ENCODE results near the gene BCL2L2.

The BCL2L2 gene

DNA sequence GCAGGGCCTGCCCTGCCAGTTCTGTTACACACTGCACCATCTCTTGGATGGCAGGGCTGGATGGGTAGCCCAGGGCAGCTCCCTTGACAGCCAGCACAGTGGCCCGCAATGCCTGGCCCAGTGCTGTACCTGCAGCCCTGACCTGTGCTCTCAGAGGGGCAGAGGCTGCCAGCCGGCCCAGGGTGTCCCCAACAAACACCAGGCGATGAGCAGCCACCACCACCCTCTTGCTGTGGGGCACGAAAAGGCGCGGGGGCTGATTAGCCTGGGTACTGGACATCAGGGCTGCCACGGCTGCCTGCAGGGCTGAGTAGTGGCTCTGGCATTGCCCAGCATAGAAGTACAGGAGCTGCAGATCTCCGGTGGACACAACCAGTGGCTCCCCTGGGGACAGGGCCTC, 50.6 kb downstream of the BCL2L2 start:
- no peaks in the 10 kb centered on the region for H3K27me3 ChIP-seq (replicated peaks; ENCODE audit: control insufficient read depth, insufficient read depth, low read length, poor library complexity, severe bottlenecking)

DNA sequence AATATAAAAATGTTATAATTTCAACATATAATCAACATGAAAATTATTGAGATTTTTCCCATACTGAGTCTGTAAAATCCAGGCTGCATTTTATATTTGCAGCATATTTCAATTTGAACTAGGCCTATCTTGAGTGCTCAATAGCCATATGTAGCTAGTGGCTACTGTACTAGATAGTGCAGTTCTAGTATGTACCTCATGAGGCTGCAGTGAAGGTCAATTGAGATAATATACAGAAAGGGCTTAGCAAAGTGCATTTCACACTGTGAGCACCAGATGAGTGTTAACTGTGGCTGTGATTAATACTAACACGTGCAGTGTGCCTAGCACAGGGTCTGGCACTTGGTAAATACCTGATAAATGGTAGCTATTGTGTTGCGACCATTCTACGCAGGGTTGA, 51.4 kb downstream of the BCL2L2 start:
- no peaks in the 10 kb centered on the region for H3K36me3 ChIP-seq (ENCODE audit: control insufficient read depth, insufficient read depth, low read length)

More for the DNA sequence above, 50.6 kb downstream of the BCL2L2 start:
- Histone ChIP-seq H3K27ac (ENCODE audit: insufficient read depth, low read length, poor library complexity, severe bottlenecking) (no peak overlapping the region), H3K4me1 (ENCODE audit: control insufficient read depth, insufficient read depth, low read length, poor library complexity, severe bottlenecking) (peaks cover 3% of the 10 kb centered on the region), H3K36me3 (ENCODE audit: control insufficient read depth, insufficient read depth, low read length) (no peaks in the 10 kb centered on the region), H3K4me3 (ENCODE audit: insufficient read depth, low read depth, low read length, poor library complexity, severe bottlenecking) (no peak overlapping the region), H3K9me3 (ENCODE audit: control insufficient read depth, low read length) (no peaks in the 10 kb centered on the region)
- DNase-seq: no peak

DNA sequence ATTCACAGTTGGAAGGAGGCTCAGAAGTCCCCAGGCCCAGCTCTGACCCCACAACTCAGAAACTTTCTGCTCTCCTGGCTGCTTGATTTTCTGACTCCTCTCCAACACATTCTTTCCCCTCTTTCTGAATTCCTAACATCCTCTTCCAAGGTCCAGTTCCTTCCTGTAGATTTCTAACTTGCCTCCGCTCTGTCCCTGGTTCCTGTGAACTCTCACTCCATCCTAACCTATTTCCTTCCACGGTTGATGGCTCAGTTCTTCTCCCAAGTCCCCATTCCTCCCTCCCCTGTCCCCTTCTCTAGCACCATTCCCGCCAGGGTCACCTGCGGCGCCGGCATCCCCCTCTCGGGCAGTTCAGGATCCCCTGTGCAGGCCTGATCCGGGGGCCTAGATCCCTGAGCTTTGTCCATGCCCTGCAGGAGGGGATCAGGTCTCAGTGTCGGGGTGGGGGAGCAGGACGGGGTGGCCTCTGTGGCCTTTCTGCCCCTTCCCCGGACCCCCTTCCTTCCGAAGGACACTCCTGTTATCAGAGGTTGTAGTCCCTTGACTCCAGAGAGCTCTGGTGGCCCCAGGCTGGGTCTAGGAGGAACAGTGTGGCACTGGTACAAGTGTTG, 52.0 kb downstream of the BCL2L2 start:
- no peaks in the 10 kb centered on the region for H3K9me3 ChIP-seq (ENCODE audit: control insufficient read depth, low read length)
- no peaks in the 10 kb centered on the region for H3K27me3 ChIP-seq (replicated peaks; ENCODE audit: control insufficient read depth, insufficient read depth, low read length, poor library complexity, severe bottlenecking)
- no peaks in the 10 kb centered on the region for H3K4me1 ChIP-seq (ENCODE audit: control insufficient read depth, insufficient read depth, low read length, poor library complexity, severe bottlenecking)
- H3K27ac ChIP-seq (ENCODE audit: insufficient read depth, low read length, poor library complexity, severe bottlenecking): no peak overlapping the region
- DNase-seq: no peak
- no peak overlapping the region for H3K4me3 ChIP-seq (ENCODE audit: insufficient read depth, low read depth, low read length, poor library complexity, severe bottlenecking)
- H3K36me3 ChIP-seq (ENCODE audit: control insufficient read depth, insufficient read depth, low read length): no peaks in the 10 kb centered on the region

More for the DNA sequence above, 51.4 kb downstream of the BCL2L2 start:
- no peaks in the 10 kb centered on the region for H3K27me3 ChIP-seq (replicated peaks; ENCODE audit: control insufficient read depth, insufficient read depth, low read length, poor library complexity, severe bottlenecking)
- H3K9me3 ChIP-seq (ENCODE audit: control insufficient read depth, low read length): no peaks in the 10 kb centered on the region
- no peak overlapping the region for H3K27ac ChIP-seq (ENCODE audit: insufficient read depth, low read length, poor library complexity, severe bottlenecking)
- no peak overlapping the region for H3K4me3 ChIP-seq (ENCODE audit: insufficient read depth, low read depth, low read length, poor library complexity, severe bottlenecking)
- no peak for DNase-seq
- no peaks in the 10 kb centered on the region for H3K4me1 ChIP-seq (ENCODE audit: control insufficient read depth, insufficient read depth, low read length, poor library complexity, severe bottlenecking)

DNA sequence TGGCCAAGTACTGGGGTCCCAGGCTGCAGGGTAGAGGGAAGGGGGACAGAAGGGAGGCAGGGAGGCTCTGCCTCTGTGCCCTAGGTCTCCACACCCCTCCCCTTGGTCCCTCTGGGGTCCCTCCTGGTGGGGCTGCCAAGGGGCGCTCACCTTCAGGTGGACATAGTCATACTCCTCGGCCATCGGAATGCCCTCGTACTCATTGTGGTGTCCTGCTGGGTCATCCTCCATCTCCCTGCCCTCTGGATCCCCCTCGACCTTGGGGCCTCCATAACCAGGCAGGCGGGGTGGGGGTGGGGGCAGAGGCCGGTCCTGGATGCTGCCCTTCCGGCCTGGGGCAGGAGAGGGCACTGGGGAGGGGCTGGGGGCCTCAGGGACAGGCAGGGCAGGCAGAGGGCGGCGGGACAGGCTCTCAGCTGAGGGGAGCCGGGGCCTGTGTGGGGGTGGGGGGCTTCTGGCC, 52.6 kb downstream of the BCL2L2 start:
- no peak for DNase-seq
- no peak overlapping the region for H3K27ac ChIP-seq (ENCODE audit: insufficient read depth, low read length, poor library complexity, severe bottlenecking)
- H3K9me3 ChIP-seq (ENCODE audit: control insufficient read depth, low read length): no peaks in the 10 kb centered on the region
- H3K27me3 ChIP-seq (replicated peaks; ENCODE audit: control insufficient read depth, insufficient read depth, low read length, poor library complexity, severe bottlenecking): peaks cover 3% of the 10 kb centered on the region
- H3K4me3 ChIP-seq (ENCODE audit: insufficient read depth, low read depth, low read length, poor library complexity, severe bottlenecking): no peak overlapping the region
- H3K36me3 ChIP-seq (ENCODE audit: control insufficient read depth, insufficient read depth, low read length): no peaks in the 10 kb centered on the region
- H3K4me1 ChIP-seq (ENCODE audit: control insufficient read depth, insufficient read depth, low read length, poor library complexity, severe bottlenecking): no peaks in the 10 kb centered on the region

DNA sequence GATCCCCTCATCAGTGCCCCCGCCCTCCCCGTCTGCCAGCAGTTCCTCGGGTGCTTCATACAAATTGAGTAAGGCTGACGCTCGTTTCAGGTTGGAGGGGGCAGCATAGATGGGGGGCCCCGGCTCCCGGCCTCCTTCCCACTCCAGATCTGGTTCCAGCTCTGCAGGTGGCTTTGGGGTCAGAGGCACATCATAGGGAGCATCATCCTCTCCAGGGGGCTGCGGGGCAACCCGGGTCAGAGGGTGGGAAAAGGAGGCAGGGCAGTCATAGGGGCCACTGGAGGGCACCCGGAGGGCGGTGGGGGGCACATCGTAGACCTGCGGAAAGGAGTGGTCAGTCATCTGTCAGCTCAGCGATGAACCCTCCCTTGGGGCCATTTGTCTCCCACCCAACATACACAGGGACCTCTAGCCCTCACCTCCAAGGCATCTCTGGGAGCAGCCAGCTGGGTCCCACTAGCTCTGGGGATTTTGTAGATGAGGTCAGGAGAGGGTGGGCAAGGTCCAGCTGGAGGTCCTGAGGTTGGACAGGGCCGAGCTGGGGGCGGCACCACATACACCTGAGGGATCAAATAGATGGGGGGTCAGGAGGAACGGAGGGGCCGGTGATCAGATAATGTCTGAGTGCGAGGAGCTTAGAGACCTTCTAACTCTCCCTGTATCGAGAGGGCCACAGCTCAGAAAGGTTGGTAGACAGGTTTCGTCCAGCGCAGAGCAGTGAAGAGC, 53.3 kb downstream of the BCL2L2 start:
- Histone ChIP-seq H3K4me3 (ENCODE audit: insufficient read depth, low read depth, low read length, poor library complexity, severe bottlenecking) (no peak overlapping the region), H3K27me3 (replicated peaks; ENCODE audit: control insufficient read depth, insufficient read depth, low read length, poor library complexity, severe bottlenecking) (peaks cover 10% of the 10 kb centered on the region), H3K36me3 (ENCODE audit: control insufficient read depth, insufficient read depth, low read length) (no peaks in the 10 kb centered on the region), H3K4me1 (ENCODE audit: control insufficient read depth, insufficient read depth, low read length, poor library complexity, severe bottlenecking) (no peaks in the 10 kb centered on the region), H3K27ac (ENCODE audit: insufficient read depth, low read length, poor library complexity, severe bottlenecking) (no peak overlapping the region), H3K9me3 (ENCODE audit: control insufficient read depth, low read length) (no peaks in the 10 kb centered on the region)
- DNase-seq: no peak

DNA sequence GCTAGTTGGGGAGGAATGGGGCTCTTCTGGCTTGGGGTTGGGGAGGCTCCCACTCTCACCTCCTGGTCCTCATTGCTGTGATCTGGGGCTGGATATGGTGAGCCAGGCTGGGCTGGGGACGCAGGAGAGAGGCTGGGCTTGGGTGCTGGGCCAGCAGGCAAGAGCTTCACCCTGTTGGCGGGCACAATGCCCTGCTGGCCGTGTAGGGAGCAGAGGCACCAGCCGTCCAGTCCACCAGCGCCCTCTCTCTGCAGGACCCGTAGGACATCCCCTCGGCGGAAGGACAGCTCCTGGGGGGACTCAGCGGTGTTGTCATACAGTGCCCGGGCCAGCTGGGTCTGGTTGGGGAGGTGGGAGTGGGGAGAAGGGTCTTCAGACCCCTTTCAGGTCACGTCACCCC, 53.9 kb downstream of the BCL2L2 start:
- no peaks in the 10 kb centered on the region for H3K36me3 ChIP-seq (ENCODE audit: control insufficient read depth, insufficient read depth, low read length)
- no peak for DNase-seq
- no peaks in the 10 kb centered on the region for H3K4me1 ChIP-seq (ENCODE audit: control insufficient read depth, insufficient read depth, low read length, poor library complexity, severe bottlenecking)
- H3K27me3 ChIP-seq (replicated peaks; ENCODE audit: control insufficient read depth, insufficient read depth, low read length, poor library complexity, severe bottlenecking): peaks cover 11% of the 10 kb centered on the region
- H3K9me3 ChIP-seq (ENCODE audit: control insufficient read depth, low read length): no peaks in the 10 kb centered on the region
- no peak overlapping the region for H3K4me3 ChIP-seq (ENCODE audit: insufficient read depth, low read depth, low read length, poor library complexity, severe bottlenecking)
- H3K27ac ChIP-seq (ENCODE audit: insufficient read depth, low read length, poor library complexity, severe bottlenecking): no peak overlapping the region

DNA sequence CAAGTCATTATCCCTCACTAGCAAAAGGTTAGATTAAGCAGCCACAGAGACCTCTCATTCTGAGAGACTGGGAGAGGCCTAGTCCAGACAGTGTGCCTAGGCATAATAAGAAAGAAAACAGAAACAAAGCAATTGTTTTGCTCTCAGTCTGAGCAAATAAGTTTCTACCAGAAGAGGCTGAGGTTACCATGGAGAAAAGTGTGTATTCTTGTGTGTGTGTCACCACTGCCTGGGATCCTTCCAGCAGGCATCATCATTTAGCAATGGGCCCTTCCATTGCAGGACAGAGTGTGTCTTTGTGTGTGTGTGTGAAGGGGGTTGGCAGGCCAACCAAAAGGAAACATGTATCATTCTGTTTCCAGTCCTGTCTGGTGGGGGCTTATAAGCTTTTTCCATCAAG, 54.7 kb downstream of the BCL2L2 start:
- Histone ChIP-seq H3K4me1 (ENCODE audit: control insufficient read depth, insufficient read depth, low read length, poor library complexity, severe bottlenecking) (no peaks in the 10 kb centered on the region), H3K4me3 (ENCODE audit: insufficient read depth, low read depth, low read length, poor library complexity, severe bottlenecking) (no peak overlapping the region), H3K9me3 (ENCODE audit: control insufficient read depth, low read length) (no peaks in the 10 kb centered on the region), H3K27me3 (replicated peaks; ENCODE audit: control insufficient read depth, insufficient read depth, low read length, poor library complexity, severe bottlenecking) (peaks cover 16% of the 10 kb centered on the region), H3K27ac (ENCODE audit: insufficient read depth, low read length, poor library complexity, severe bottlenecking) (no peak overlapping the region), H3K36me3 (ENCODE audit: control insufficient read depth, insufficient read depth, low read length) (no peaks in the 10 kb centered on the region)
- no peak for DNase-seq
